Hippocampal formation (tissue), 2 donors: ENCODE measurements around the gene FURIN.
"Not testable (repeated sequence)": the region's sequence is repeated elsewhere in the genome, so short reads cannot be mapped to it uniquely, and the experiment has no call there.

Source experiments
- DNase-seq, 2 donors: peaks; one replicate each; lab custom pipeline; 2025; lab: John Stamatoyannopoulos, UW

FURIN gene

DNA sequence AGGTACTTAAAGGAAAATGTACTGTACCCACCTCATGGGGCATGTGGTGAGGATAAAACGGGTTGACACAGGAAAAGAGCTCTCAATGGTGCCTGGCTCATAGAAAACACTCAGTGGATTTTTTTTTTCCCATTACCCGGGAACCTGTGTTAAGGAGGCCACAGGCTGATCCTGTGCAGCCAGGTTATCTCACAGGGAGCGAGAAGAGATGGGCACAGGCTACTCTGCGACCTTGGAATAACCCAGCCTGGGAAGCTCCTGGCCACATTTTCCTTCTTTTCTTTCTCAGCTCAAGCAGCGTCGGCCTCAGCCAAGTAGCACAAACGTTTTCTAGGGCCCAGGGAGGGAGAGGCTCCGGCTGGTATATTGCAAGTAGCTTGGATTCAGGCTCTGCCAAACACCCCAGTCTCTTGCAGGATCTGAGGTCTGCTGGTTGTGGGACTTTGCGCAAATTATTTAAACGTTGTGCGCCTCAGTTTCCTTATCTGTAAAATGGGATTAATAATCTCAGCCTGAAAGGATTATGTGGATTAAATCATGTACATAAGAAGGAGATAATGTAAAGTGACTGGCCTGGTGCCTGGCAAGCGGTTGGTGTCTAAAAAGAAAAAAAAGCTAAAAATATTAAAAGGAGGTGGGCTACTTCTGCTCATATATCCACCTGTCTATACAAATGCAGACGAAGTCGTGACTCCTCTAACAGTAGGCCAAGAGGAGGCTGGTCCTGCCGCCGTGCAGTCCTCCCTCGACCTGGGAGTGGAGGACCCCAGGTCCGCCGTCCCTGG is 2.2 kb downstream of the FURIN start:
- DNase-seq: no peak

DNA sequence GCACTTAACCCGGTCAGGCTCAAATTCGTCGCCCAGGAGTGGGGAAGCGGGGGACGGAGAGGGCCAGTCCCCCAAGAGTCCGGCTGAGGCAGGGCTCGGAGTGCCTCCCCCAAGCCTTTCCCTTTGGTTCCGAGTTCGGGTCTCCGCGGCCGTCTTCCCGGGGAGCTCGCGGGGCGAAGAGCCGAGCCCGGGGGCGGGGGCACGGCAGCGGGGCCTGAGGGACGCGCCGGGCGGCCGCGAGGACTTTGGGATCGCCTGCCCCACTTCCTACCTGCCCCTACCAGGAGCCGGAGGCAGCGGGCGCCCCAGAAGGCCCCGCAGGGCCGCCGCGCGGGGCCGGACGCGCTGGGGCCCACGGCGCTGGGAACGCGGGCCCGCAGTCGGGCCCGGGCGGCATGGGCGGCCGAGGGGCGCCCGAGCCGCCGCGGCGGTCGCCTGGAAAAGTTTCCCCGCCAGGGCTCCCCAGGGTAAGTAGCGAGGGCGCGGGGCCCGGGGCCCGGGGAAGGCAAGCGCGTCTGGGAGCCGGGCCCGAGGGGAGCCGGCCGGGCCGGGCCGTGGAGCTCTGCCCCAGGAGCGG is 2.8 kb downstream of the FURIN start:
- DNase-seq: peak in 1 of 2 donors; percentile 24

DNA sequence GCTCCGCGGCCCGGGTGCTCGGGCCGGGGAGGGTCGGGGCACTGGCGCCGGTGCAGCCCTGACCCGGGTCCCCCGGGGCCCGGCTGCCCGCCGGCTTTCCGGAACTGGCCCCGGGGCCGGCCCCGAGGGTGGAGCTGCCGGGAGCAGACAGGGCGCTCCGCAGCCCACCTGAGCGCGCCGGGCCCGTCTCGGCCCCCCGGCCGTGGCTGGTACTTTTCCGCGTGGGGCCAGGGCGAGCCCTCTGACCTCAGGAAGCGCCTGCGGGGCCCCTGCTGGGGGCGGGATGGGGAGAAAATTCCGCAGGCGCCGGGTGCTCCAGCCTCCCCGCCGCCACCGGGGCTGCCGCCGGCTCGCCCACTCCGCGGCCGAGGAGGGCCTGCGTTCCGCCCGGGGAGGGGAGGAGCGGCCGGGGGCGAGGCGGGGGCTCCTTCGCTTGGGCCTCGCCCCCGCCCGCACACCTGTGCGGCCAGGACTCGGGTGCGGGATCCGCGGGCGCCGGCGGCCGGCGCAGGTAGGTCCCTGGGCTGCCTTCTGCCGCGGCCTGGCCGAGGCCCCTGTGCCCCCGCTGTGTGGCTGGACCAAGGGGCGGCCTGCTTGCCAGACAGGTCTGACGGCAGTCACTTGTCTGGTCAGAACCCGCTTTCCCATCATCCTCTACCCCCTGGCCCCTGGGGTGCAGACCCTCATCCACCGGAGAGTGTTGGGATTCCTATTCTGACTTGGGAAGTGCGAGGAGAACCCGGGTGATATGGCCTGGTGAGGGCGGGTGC is 3.5 kb downstream of the FURIN start:
- no peak for DNase-seq

DNA sequence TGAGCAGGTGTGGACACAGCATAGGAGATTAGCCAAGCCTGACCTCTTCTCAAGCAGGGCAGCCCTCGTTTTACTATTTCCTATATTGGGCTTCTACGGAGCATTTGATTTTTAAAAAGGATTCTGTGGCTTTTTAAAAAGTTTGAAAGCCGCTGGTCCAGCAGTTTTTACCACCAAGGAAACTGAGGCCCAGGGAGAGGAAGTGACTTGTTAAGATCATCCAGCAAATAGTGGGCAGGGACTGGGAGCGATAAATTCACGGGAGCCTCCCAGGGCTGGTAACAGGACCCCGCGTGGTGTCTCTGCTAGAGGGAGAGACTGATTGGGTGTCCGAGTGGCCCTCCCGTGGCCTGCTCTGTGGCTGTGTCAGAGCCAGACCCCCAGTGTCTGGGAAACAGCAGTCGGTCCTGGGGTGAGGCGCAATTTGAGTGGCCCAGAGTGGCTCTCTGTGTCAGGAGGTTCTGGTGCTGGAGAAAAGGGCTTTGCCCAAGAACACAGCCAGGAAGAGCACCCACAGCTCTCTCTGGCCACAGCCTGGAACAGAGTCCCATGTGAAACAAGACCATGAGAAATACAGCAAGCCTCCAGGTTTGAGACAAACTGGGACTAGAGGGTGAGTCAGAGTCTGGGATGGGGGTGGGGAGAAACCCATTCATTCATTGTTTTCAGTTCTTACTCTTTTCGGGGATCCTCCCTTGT is 4.2 kb downstream of the FURIN start:
- DNase-seq: no peak

DNA sequence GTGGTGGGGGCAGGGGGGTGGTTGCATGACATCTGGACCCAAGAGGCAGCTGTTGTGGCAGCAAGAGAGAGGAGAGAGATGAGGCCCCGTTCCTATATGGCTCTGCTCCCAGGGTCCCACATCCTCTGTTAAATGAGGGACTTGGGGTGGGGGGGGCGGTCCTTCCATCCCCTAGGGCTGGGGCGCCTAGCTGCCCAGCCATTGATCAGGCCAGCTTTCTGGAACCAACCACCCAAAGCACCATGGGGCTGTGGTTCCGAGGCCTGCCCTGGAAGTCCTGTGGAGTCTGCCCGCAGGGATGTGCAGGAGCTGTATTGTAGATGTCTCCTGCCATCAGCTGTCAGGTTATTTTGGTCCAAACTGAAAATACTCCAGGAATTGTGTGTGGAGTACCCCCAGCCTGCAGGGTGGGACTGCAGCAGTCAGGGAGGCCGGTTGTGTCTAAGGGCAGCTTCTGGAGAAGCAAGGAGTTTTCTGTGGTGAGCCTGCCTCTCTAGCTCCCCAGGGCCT is 5.2 kb downstream of the FURIN start:
- no peak for DNase-seq

DNA sequence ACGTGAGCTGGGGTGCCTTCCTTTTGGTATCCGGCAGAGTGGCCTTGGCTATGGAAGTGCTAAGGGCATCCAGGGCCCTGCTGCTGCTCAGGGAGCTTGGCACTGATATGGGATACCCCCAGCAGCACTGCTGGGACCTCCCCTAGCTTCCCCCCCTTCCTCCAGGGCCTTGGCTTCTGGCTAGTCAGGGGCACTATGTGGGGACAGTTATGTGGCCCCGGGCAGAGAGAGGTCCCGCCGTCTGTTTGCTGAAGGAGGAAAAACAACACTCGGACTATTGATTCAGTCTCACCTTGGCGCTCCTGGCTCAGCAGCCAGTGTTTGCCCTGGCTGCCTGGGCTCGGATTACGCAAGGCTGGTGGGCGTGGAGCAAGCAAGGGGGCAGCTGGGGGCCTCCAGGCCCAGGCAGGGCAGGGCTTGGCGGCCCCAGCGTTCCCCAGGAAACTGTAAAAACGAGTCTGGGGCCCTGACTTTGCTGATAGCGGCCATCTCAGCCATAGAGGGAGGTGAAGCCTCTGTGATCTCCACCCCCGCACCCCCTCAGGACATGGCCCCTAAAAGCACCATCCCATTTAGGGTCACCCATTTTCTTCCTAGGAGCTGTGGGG is 5.7 kb downstream of the FURIN start:
- DNase-seq: no peak

GRCh38 chr15:90874986-90875385 is 6.6 kb downstream of the FURIN start:
- DNase-seq: not testable (repeated sequence)

DNA sequence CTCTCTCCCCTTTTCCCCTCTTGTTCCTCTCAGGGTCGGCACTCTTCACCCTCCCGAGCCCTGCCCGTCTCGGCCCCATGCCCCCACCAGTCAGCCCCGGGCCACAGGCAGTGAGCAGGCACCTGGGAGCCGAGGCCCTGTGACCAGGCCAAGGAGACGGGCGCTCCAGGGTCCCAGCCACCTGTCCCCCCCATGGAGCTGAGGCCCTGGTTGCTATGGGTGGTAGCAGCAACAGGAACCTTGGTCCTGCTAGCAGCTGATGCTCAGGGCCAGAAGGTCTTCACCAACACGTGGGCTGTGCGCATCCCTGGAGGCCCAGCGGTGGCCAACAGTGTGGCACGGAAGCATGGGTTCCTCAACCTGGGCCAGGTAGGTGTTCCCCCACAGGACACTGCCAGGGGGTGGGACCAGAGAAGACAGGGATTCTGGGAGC is 7.2 kb downstream of the FURIN start:
- no peak for DNase-seq

GRCh38 chr15:90876046-90876445 is 7.7 kb downstream of the FURIN start:
- no peak for DNase-seq

GRCh38 chr15:90876512-90877170 is 8.3 kb downstream of the FURIN start:
- DNase-seq: no peak

DNA sequence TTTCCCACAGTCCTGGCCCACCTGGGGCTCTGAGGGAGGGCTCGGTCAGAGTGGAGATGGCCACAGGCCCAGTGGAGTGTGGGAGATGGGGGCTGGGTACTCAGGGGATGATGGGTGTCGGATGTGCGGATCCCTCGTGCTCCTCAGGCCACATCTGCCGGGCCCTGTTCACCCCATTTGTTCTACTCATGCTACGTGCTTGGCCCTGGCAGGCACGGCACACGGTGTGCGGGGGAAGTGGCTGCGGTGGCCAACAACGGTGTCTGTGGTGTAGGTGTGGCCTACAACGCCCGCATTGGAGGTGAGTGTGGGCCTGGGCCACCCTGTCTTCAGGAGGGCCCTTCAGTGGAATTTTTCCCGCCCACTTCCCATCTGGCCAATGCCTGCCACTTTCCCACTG is 8.9 kb downstream of the FURIN start:
- no peak for DNase-seq

- no peak for DNase-seq
Observed at GRCh38 chr15:90877996-90878395, 9.6 kb downstream of the FURIN start.

- no peak for DNase-seq
Observed at GRCh38 chr15:90878660-90879059, 10.3 kb downstream of the FURIN start.

DNA sequence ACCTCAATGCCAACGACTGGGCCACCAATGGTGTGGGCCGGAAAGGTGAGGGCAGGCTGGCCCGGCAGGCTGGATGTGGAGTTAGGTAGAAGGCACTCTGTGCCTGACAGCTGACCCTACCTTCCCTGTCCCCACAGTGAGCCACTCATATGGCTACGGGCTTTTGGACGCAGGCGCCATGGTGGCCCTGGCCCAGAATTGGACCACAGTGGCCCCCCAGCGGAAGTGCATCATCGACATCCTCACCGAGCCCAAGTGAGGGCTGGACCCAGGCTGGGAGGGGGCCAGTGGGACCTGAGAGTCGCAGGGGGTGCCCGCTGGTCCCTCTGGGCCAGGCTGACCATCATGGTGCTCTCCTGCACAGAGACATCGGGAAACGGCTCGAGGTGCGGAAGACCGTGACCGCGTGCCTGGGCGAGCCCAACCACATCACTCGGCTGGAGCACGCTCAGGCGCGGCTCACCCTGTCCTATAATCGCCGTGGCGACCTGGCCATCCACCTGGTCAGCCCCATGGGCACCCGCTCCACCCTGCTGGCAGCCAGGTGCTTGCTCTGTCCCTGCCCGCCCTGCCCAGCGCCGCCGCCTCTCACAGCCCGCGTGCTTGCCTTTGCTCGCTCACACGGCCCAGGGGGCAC is 11.5 kb downstream of the FURIN start:
- no peak for DNase-seq

GRCh38 chr15:90880381-90881145 is 12.2 kb downstream of the FURIN start:
- no peak for DNase-seq

DNA sequence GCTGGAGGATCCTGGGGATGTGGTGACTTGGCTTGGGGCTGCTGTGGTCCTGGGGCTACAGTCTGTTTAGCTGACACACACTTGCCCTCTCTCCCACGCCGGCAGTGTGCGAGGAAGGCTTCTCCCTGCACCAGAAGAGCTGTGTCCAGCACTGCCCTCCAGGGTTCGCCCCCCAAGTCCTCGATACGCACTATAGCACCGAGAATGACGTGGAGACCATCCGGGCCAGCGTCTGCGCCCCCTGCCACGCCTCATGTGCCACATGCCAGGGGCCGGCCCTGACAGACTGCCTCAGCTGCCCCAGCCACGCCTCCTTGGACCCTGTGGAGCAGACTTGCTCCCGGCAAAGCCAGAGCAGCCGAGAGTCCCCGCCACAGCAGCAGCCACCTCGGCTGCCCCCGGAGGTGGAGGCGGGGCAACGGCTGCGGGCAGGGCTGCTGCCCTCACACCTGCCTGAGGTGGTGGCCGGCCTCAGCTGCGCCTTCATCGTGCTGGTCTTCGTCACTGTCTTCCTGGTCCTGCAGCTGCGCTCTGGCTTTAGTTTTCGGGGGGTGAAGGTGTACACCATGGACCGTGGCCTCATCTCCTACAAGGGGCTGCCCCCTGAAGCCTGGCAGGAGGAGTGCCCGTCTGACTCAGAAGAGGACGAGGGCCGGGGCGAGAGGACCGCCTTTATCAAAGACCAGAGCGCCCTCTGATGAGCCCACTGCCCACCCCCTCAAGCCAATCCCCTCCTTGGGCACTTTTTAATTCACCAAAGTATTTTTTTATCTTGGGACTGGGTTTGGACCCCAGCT is 13.0 kb downstream of the FURIN start:
- no peak for DNase-seq

GRCh38 chr15:90881978-90882721 is 13.8 kb downstream of the FURIN start:
- no peak for DNase-seq

DNA sequence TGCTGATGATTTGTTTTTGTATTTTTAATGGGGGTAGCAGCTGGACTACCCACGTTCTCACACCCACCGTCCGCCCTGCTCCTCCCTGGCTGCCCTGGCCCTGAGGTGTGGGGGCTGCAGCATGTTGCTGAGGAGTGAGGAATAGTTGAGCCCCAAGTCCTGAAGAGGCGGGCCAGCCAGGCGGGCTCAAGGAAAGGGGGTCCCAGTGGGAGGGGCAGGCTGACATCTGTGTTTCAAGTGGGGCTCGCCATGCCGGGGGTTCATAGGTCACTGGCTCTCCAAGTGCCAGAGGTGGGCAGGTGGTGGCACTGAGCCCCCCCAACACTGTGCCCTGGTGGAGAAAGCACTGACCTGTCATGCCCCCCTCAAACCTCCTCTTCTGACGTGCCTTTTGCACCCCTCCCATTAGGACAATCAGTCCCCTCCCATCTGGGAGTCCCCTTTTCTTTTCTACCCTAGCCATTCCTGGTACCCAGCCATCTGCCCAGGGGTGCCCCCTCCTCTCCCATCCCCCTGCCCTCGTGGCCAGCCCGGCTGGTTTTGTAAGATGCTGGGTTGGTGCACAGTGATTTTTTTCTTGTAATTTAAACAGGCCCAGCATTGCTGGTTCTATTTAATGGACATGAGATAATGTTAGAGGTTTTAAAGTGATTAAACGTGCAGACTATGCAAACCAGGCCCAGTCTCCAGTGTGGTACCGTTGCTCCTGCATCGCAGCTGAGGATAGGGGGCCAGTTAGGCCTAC is 14.6 kb downstream of the FURIN start:
- DNase-seq: no peak
